GM04504 (cell line): Measurements from ENCODE around the gene PIBF1.
"Not testable (repeated sequence)": the region's sequence is repeated elsewhere in the genome, so short reads cannot be mapped to it uniquely, and the experiment has no call there.

Experiments used
- DNase-seq: peaks from one replicate; pipeline ENCODE4 v3.0.0-alpha.2; 2012; ENCODE audit warnings: low read depth

Gene PIBF1

GRCh38 chr13:72908416-72908815, 126.5 kb downstream of the PIBF1 start:
- DNase-seq: no peak

- DNase-seq: no peak
These were observed 130.0 kb downstream of the PIBF1 start for GRCh38 chr13:72911981-72912380.

DNA sequence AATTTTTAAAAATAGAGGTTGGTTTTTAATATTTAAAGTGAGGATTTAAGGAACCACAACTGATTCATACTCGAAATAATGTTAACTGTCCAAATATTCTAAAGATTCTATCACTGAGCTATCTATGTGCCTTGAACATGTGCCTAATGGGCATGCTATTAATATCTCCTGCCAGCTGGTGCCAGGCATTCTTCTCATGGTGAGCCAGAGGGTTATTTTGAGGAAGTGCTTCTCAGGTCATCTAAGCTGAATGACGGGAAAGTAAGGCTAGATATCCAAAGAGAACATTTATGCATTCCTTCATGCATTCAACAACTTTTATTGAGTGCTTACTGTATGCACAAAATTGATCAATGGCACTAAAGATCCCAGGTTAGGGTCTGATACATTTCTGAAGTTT, 138.2 kb downstream of the PIBF1 start:
- peak; percentile 2 for DNase-seq

- no peak for DNase-seq
These were observed 149.4 kb downstream of the PIBF1 start for GRCh38 chr13:72931311-72931710.

GRCh38 chr13:72932250-72932649, 150.3 kb downstream of the PIBF1 start:
- no peak for DNase-seq

DNA sequence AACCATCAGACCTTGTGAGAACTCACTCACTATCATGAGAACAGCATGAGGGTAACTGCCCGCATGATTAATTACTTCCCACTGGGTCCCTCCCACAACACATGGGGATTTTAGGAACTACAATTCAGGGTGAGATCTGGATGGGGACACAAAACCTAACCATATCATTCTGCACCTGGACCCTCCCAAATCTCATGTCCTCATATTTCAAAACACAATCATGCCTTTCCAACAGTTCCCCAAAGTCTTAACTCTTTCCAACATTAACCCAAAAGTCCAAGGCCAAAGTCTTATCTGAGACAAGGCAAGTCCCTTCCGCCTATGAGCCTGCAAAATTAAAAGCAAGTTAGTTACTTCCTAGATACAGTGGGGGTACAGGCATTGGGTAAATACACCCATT, 164.3 kb downstream of the PIBF1 start:
- DNase-seq: not testable (repeated sequence)

- DNase-seq: no peak
These were observed 170.7 kb downstream of the PIBF1 start for GRCh38 chr13:72952529-72953141.

GRCh38 chr13:72953391-72953965, 171.5 kb downstream of the PIBF1 start:
- no peak for DNase-seq

DNA sequence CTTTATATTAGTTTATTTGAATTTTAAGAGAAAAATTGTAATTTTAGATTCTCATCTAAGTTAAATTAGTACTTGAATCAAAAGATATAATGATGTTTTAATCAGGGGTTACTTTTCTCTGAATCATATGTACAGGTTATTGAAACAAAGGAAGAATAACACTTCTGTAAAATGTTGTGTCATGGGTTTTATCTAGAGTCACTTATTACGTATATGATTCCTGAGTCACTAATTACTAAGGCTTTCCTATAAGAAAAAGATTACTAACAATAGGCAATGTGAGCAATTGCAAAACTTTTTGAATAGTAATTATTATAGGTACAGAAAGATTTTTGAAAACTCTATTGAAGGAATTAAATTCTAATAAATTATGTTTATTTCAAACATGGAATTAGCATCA, 177.7 kb downstream of the PIBF1 start:
- no peak for DNase-seq

- DNase-seq: no peak
These were observed 178.2 kb downstream of the PIBF1 start for GRCh38 chr13:72960114-72960513.

DNA sequence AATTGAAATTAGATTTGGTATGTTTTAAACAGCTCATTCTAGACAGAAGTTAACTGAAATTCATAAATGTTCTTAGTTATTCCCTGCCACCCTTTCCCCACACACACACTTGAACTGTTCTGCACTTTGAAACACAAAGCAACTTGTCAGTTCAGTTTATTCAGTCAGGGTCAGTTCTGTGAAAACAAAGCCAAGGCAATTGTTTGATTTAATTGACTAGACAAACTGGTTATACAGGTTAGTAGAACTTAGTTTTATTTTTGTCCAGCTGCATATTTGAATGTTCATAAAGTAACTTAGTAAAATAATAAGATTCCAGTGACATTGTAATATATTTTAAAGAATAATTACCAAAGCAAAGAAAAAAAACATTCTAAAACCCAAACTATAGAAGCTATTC, 178.6 kb downstream of the PIBF1 start:
- DNase-seq: no peak

GRCh38 chr13:72963762-72964161, 181.8 kb downstream of the PIBF1 start:
- DNase-seq: no peak

DNA sequence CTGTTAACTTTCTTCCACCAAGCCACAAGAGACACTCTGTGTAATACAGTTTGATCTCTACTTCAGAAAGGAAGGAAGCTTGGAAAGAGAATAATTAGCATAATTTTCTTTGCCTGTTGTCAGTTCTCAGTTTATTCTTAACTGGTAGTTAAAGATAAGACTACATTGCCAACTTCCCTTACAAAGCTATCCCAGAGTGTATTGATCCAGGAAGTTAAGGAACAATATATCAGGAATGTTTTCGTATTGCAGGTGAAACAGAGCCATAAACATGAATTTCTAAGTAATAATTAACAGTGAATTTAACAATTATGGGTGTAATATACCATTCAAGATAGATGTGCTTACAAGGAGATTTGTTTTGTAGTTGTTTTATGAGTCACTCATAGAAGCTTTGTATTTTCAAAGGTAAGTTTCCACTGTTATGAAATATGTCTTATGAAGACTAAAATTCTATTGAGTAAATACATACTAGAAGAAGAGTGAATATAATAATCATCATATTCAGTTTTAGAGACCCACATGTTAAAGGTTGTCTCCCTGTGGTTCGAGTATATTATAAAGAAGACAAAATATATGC, 188.5 kb downstream of the PIBF1 start:
- no peak for DNase-seq

- no peak for DNase-seq
These were observed 189.0 kb downstream of the PIBF1 start for GRCh38 chr13:72970956-72971355.

GRCh38 chr13:72973234-72973633, 191.3 kb downstream of the PIBF1 start:
- DNase-seq: no peak

- DNase-seq: peak; percentile 50
These were observed 201.3 kb downstream of the PIBF1 start for GRCh38 chr13:72983085-72983768.

- no peak for DNase-seq
These were observed 203.7 kb downstream of the PIBF1 start for GRCh38 chr13:72985610-72986009.

DNA sequence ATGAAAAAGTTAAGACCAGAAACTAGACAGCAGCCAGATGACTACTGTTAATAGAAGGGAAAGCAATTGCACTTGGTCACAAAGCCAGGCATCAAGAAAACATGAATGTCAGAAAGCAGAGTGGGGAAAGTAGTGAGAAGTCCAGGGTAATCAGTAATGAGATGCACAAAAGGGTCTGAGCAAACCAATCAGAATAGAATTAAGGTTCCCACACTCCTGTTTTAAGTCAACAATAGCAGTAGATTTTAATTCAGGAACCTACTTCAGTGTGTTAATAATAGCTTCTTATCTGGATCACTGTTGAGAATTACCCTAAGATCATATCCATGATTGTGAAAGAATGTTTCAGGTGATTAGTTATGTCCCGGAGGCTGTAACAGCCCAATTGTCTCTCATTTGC, 204.3 kb downstream of the PIBF1 start:
- DNase-seq: no peak

- DNase-seq: peak; percentile 15
These were observed 209.0 kb downstream of the PIBF1 start for GRCh38 chr13:72990953-72991352.

DNA sequence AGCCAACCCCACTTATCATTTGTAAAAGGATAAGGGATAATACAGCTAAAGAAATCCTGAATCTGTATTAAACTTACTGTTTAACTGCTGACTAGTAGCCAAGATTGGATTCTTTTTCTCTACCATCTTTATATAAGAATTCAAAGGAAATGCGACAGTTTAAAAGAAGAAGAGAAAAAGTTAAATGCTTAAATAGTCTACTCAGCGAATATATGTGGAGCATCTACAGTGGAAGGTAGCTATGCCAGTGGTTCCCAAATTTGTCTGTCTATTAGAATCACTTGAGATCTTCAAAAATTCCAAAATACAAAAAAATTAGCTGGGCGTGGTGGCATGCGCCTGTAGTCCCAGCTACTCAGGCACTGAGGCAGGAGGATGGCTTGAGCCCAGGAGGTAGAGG, 216.1 kb downstream of the PIBF1 start:
- no peak for DNase-seq

GRCh38 chr13:73000027-73000674, 218.2 kb downstream of the PIBF1 start:
- DNase-seq: peak; percentile 1

DNA sequence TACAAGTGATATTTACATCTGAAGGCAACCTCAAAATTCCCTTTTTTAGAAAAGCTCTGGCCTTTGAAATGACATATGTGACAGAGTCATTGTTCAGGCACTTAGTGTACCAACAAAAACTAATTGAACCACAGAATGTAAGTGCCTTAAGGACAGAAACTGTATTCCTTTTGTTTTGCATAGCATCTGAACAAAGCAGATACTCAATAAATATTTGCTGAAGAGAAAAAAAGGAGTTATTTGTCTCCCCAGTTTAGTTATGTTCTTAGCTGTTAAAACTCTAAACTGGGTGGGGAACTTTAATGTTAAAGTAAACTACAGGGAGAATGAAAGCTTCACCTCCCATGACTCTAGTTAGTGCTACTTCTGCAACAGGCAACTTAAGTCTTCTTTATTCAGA, 220.0 kb downstream of the PIBF1 start:
- no peak for DNase-seq

- DNase-seq: no peak
These were observed 229.8 kb downstream of the PIBF1 start for GRCh38 chr13:73011751-73012150.
